Vagina (tissue), 2 donors: Measurements from ENCODE around the gene DYNLRB2. TPM values are rescaled to one million over a fixed set of nuclear protein-coding genes. Genes with fewer than 3 reads are reported as not detected.

Experiments used
- DNase-seq, 2 donors: peaks; one replicate each; pipeline ENCODE4 v3.0.0-alpha.2; 2017; ENCODE audit errors: extremely low spot score in 2 of 2
- H3K27ac ChIP-seq: fragments of 200-600 bp; sonication (generic); one replicate; pipeline ENCODE4 v1.5.1; 2019
- H3K27me3 ChIP-seq: fragments of 200-600 bp; sonication (generic); one replicate; pipeline ENCODE4 v1.5.1; 2019
- H3K36me3 ChIP-seq, 2 donors: fragments of 200-600 bp; sonication (generic); one replicate each; pipeline ENCODE4 v1.5.1; 2017 to 2019
- H3K4me1 ChIP-seq: fragments of 200-600 bp; sonication (generic); one replicate; pipeline ENCODE4 v1.5.1; 2019
- H3K4me3 ChIP-seq, 2 donors: fragments of 200-600 bp; sonication (generic); 1 replicate in 1 of 2; 2 replicates in 1 of 2; pipeline ENCODE4 v1.5.1; 2016 to 2019
- H3K9me3 ChIP-seq: fragments of 200-600 bp; sonication (generic); one replicate; pipeline ENCODE4 v1.5.1; 2019
- POLR2A ChIP-seq, 2 donors: fragments of 450-650 bp; IDR thresholded peaks; one replicate each; pipeline ENCODE4 v1.6.1; 2017; ENCODE audit warnings: antibody characterized with exemption in 2 of 2, mild to moderate bottlenecking in 2 of 2, moderate library complexity in 2 of 2
- POLR2AphosphoS5 ChIP-seq, 2 donors: sonication (generic); formaldehyde crosslinking; IDR thresholded peaks; one replicate each; pipeline ENCODE4 v1.9.0; 2017; ENCODE audit warnings: antibody characterized with exemption in 2 of 2, mild to moderate bottlenecking in 2 of 2, low read depth in 1 of 2; ENCODE audit not compliant: insufficient read depth in 1 of 2
- intact Hi-C: fragments of 100-400 bp; cut with DNase I; formaldehyde crosslinking; loops from one replicate; pipeline ENCODE4 v1.15.1; 2023
- total RNA-seq: library from RNA; depleted of rRNA; stranded (reverse); fragments of >200 nt; gene quantifications from one replicate; pipeline ENCODE4 v1.2.3, GENCODE V29; 2016
- TF ChIP-seq, protein P1 (sequence below), 3 experiments: fragments of 450-650 bp in 2 of 3; fragments of 200-600 bp in 1 of 3; sonication (generic) in 1 of 3; IDR thresholded peaks; one replicate each; pipeline ENCODE4 v1.5.1; 2017 to 2019; ENCODE audit warnings: antibody characterized with exemption in 3 of 3, mild to moderate bottlenecking in 2 of 3, moderate library complexity in 2 of 3

Gene DYNLRB2
- total RNA-seq, 1 donor from 2014 or later, result not detected

DNA sequence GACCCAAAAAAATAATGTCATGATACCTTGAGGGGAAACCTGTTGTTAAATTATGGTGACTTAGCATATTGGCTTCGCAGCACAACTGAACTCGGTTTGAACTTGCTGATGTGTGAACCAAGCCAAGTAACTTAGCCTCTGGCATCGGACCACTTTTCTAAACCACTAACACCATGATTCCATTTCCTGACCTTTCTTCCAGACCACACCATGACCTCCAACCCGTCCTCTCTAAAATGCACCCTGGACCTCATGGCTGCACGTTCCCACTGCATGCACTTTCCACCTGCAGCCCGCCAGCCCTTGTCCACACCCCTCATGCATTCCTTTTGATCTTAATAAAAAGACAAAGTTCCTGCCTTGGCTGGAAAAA is 29.3 kb downstream of the DYNLRB2 start:
- Histone ChIP-seq H3K9me3 (no peaks in the 10 kb centered on the region), H3K27ac (no peak overlapping the region), H3K27me3 (no peaks in the 10 kb centered on the region), H3K4me1 (no peaks in the 10 kb centered on the region), H3K36me3 (no peaks in the 10 kb centered on the region), H3K4me3 (no peak overlapping the region)
- no peak for DNase-seq
- TF ChIP-seq, protein P1, sequence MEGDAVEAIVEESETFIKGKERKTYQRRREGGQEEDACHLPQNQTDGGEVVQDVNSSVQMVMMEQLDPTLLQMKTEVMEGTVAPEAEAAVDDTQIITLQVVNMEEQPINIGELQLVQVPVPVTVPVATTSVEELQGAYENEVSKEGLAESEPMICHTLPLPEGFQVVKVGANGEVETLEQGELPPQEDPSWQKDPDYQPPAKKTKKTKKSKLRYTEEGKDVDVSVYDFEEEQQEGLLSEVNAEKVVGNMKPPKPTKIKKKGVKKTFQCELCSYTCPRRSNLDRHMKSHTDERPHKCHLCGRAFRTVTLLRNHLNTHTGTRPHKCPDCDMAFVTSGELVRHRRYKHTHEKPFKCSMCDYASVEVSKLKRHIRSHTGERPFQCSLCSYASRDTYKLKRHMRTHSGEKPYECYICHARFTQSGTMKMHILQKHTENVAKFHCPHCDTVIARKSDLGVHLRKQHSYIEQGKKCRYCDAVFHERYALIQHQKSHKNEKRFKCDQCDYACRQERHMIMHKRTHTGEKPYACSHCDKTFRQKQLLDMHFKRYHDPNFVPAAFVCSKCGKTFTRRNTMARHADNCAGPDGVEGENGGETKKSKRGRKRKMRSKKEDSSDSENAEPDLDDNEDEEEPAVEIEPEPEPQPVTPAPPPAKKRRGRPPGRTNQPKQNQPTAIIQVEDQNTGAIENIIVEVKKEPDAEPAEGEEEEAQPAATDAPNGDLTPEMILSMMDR (IDR thresholded peaks at IDR 0.05), result no peak
- TF ChIP-seq POLR2A (IDR thresholded peaks at IDR 0.05), result no peak
- no peak for TF ChIP-seq POLR2AphosphoS5 (IDR thresholded peaks at IDR 0.05; ENCODE audit: insufficient read depth in 1 of 2, low read depth in 1 of 2)
- intact Hi-C loops, result no loop called here

DNA sequence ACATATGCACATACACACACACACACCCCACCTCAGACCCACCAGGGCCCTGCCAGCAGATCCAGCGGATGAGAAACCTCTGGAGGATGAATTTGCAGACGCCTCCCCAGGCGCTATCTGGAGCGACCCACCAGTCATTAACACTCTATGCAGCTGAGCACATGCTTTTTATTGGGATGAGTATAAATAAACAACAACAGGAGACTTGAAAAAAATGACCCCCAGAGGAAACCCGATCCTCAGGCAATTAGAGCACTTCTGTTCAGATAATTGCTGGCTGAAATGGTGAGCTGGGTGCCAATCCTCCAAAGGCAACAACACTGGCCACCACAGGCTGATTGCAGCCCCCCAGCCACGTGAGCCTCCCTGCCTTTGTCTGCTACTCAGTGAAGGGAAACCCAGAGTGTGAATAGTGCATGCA is 32.9 kb downstream of the DYNLRB2 start:
- no peaks in the 10 kb centered on the region for H3K36me3 ChIP-seq
- H3K4me3 ChIP-seq, result no peak overlapping the region
- TF ChIP-seq POLR2A (IDR thresholded peaks at IDR 0.05) (no peak), POLR2AphosphoS5 (IDR thresholded peaks at IDR 0.05; ENCODE audit: insufficient read depth in 1 of 2, low read depth in 1 of 2) (no peak)
- TF ChIP-seq, protein P1 (IDR thresholded peaks at IDR 0.05), result no peak
- H3K9me3 ChIP-seq, result no peaks in the 10 kb centered on the region
- no peak overlapping the region for H3K27ac ChIP-seq
- no peaks in the 10 kb centered on the region for H3K27me3 ChIP-seq
- no peaks in the 10 kb centered on the region for H3K4me1 ChIP-seq
- no peak for DNase-seq
- intact Hi-C loops, result no loop called here

DNA sequence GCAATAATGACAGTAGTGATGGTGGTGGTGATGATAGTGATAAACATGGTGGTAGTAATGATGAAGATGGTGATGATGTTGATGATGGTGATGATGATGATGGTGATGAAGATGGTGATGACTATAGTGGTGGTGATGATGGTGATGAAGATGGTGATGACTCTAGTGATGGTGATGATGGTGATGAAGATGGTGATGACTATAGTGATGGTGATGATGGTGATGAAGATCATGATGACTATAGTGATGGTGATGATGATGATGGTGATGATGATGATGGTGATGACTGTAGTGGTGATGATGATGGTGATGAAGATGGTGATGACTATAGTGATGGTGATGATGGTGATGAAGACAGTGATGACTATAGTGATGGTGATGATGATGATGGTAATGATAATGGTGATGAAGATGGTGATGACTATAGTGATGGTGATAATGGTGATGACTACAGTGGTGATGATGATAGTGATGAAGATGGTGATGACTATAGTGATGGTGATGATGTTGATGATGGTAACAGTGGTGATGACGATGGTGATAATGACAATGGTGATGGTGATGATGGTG is 35.6 kb downstream of the DYNLRB2 start:
- TF ChIP-seq POLR2A (IDR thresholded peaks at IDR 0.05) (no peak), POLR2AphosphoS5 (IDR thresholded peaks at IDR 0.05; ENCODE audit: insufficient read depth in 1 of 2, low read depth in 1 of 2) (no peak)
- TF ChIP-seq, protein P1 (IDR thresholded peaks at IDR 0.05), result no peak
- no peak overlapping the region for H3K4me3 ChIP-seq
- H3K36me3 ChIP-seq, result no peaks in the 10 kb centered on the region
- H3K9me3 ChIP-seq, result no peaks in the 10 kb centered on the region
- intact Hi-C loops, result no loop called here
- H3K27ac ChIP-seq, result no peak overlapping the region
- no peaks in the 10 kb centered on the region for H3K27me3 ChIP-seq
- H3K4me1 ChIP-seq, result no peaks in the 10 kb centered on the region
- no peak for DNase-seq

DNA sequence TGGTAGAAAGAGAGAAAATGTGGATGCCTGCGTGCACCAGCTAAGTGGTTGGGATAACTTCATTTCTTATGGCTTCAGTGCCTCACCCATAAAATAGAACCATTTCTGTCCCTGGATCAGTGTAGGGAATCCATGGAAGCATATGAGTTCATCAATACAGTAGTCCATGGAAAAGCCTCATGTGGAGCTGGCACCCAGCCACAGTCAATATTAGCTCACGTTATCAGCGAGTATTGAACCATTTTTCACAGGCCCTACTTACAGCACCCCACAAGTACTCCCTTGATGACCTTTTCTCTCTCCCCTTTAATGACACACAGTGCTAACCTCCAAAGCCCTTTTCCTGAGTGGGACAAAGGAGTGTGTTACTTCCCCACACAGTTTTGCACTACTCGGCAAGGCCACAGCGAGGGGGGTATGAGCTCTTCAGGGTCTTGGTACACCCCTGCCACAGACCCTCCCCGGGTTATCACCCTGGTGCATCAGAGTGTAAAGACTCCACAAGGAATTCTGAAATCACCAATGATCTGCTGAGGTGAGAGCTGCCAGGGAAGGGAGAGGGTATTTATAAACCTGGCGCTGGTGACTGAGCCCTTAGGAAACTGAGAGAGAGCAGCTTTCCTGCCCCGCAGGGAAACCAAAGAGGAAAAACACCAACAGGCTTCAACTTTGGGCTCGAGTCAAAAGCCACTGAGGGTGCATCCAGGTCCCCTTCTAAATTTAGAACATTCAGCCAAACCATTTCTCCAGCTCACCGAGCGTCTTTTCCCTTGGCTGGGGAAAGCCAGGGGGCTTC is 36.9 kb downstream of the DYNLRB2 start:
- Histone ChIP-seq H3K4me1 (no peaks in the 10 kb centered on the region), H3K4me3 (no peak overlapping the region), H3K9me3 (no peaks in the 10 kb centered on the region), H3K27me3 (no peaks in the 10 kb centered on the region), H3K27ac (no peak overlapping the region), H3K36me3 (no peaks in the 10 kb centered on the region)
- TF ChIP-seq POLR2A (IDR thresholded peaks at IDR 0.05) (no peak), POLR2AphosphoS5 (IDR thresholded peaks at IDR 0.05; ENCODE audit: insufficient read depth in 1 of 2, low read depth in 1 of 2) (no peak)
- TF ChIP-seq, protein P1 (IDR thresholded peaks at IDR 0.05), result no peak
- no peak for DNase-seq
- intact Hi-C loops, result no loop called here
